Measurements from ENCODE around the gene KRTAP10-3. TPM values are rescaled to one million over a fixed set of nuclear protein-coding genes. Genes with fewer than 3 reads are reported as not detected.
"Not testable (repeated sequence)": the region's sequence is repeated elsewhere in the genome, so short reads cannot be mapped to it uniquely, and the experiment has no call there.

The KRTAP10-3 gene
- polyA plus RNA-seq, 1 donor, result not detected

DNA sequence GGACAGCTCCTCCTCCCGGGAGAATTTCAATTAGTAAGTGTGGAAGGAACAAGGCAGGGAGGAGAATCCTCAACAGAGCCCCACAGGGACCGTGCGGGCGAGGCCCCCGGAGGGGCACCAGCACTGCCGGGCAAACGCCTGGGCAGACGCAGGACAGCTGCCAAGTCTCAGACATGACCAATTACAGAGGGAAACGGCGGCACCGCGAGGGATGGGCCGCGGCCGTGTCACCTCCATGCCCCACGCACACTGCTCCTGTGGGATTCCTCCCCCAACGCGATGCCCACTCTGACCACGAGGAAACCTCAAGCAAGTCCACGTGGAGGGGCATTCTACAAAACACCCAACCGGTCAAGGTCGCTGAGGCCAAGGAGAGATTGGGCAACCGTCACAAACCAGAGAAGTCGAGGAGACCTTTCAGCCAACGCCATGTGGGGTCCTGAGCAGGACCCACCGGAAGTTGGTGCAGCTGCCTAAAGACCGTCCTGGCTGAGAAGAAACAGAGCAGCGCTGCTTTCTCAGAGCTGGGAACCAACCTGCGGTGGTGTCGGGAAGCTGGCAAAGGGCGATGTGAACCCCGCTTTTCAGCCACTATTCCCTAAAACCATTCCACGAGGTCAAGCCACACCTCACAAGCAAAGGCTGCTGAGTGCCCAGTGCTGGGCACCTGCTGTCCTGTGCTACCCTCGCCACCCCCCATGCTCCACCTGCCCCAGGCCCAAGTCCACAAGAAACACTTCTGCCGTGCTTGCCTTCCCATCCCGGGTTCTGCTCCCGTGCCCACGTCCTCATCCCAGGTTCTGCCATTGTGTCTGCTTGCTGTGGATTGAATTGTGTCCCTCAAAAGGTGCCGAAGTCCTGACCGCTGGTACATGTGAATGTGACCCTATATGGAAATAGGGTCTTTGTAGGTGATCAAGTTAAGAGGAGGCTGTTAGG lies 13.5 kb upstream of the KRTAP10-3 start:
- DNase-seq (ENCODE audit: low read depth), result no peak

DNA sequence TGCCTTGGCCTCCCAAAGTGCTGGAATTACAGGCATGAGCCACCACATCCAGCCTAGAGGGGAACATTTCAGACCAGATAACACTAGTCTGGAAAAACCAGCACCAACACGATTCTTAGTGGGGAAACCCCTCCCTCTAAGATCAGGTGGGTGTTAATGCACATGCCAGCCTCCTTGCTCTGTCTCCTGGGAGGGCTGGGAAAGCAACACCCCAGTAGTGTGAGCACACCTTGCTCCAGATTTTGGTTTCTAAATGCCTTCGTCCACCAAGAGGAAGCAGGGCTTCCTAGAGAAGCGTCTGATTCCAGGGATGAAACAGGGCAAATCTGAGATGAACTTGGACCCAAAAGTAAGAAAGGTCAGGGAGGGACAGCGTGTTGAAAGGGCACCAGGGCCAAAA lies 12.7 kb upstream of the KRTAP10-3 start:
- DNase-seq (ENCODE audit: low read depth), result no peak

DNA sequence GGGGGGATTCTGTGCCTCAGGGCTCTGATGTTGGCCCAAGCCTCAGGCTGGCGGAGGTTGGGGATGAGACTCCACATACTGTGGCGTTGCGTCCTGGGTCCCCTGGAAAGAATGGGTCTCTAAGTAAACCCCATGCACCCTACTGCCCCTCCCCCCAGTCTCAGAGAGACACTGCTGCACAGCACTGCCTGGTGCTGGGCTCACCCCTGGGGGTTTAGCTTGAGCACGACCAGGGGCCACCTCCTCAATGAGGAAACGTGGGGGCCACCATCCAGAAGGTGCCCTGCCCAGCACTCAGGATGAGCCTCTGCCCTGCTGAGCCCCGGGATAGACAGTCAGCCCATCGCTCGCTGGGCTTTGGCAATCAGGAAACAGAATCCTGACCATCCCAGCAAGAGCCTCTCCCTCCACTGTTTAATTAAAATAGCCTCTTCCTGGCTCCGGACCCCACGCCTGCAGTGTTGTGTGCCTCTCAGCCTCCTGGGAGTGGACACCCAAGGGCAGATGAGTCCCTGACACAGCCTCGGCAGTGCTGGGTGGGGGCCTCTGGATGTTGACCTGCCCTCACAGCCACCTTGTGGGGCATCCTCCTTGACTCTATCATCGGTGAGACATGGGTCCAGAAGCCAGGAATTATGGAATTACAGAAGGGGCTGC lies 11.4 kb upstream of the KRTAP10-3 start:
- DNase-seq (ENCODE audit: low read depth), result no peak

DNA sequence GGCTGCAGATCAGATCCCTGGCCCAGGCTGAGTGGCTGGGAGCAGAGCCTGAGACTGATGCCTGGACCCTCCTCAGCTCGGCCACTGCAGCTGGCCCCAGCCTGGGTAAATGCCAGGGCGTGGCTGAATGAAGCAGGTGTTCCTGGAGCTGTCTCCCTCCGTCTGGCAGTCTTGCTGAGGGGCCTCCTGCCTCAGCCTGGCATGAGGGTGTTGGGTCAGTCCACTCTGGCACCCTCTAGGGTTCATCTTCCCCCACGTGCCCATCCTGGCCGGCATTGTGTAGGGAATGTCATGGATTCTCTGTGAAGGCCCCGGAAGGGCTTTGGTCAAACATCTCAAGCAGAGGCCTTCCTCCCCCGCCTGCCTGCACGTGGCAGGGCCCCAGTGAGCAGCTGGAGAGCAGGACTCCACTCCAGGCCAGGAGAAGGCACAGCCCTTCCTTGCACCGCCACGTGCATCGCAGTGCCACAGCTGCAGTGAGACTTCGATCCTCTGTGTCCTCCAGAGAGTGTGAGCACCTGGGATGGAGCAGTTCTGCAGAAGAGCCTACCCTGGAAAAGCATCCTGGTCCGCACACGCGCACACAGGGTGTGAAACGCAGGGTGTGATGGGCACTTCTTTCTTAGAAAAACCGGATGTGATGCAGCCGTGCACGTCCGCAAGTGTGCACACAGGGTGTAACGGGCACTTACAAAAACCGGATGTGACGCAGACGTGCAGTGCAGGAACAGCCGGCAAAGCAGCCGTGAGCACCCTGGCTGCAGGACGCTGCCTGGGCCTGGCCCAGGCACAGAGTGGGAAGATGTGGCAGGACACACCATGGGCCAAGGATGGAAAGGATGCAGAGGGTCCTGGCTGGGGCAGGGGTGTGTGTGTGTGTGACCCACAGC lies 10.3 kb upstream of the KRTAP10-3 start:
- DNase-seq (ENCODE audit: low read depth), result no peak

DNA sequence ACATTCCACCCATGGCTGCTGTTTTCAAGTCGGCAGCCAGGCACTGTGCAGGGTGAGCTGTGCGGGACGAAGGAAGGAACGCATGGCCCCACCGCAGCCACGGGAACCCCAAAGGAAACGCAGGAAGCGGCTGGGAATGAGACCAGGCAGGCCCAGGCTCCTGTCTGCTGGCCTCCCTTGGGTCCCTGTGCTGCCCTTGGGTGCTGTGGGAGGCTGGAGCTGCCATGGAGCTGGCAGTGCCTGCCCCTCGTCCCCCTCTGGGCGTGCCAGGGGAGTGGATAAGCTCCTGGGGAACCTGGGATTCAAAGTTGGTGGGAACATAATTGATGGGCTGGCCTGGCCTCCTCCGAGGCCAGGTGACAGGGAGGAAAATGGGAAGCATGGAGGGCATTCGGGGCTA lies 9.7 kb upstream of the KRTAP10-3 start:
- no peak for DNase-seq (ENCODE audit: low read depth)

DNA sequence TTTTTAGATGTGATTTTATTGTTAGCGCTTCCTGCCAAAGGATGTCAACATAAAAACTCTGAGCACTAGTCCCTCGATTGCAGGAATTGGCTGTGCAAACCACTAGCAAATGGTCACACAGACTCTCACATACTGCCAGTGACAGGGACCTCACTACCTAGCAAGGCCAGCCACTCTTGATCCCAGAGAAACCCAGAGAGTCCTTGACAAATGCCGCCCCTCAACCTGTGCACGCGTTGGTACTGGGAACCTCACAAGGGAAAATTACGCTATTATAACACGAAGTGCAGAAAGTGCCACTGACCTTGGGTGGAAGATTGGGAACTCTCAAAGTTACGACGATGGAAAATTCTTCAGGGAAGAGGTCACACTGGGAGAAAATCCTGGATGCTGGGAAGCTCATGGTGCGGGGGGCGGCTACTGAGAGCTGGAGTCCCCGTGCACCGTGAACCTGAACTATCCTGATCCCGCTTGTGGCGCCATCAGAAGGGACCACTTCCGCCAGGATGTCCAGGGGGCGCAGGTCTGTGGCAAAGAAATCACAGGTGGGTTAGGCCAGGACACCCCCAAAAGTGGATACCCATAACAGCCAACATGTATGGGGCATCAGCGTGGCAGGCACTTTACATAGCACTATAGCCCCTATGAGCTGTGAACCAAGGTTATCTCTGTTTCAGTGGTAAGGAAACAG lies 9.0 kb upstream of the KRTAP10-3 start:
- no peak for DNase-seq (ENCODE audit: low read depth)

DNA sequence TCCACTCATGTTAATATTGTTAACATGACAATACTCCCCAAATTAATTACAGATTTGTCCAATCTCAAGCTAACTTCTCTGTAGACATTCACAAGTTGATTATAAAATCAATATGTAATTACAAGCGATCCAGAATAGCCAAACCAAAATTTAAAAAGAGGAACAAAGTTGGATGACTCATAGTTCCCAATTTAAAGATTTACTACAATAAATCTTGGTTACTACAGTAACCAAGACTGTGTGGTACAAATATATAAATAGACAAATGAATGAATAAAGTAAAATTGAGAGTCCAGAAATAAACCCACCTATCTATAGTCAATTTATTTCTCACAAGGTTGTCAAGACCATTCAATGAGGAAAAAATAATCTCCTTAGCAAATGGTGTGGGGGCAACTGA lies 7.8 kb upstream of the KRTAP10-3 start:
- DNase-seq (ENCODE audit: low read depth), result no peak

DNA sequence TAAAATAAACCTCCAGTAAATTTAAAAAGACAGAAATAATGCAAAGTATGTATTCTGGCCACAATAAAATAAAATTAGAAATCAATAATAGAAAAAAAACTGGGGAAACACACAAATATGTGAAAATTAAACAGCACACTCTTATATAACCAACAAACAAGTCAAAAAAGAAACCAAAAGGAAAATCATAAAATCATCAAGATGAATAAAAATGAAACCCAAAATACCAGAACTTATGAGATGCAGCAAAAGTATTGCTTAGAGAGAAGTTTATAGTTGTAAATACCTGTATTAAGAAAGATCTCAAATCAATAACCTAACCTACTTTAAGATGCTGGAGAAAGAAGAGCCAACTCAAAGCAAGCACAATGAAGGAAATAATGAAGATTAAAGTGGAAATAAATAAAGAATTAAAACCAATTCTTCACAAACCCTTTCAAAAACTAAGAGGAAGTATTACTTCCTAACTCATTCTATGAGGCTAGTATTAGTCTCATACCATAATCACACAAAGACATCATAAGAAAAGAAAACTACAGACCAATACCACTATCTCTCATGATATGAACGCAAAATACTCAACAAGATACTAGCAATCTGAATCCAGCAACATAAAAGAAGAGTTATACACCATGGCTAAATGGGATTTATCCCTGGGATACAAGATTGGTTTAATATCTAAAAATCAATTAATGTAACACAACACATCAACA lies 6.4 kb upstream of the KRTAP10-3 start:
- no peak for DNase-seq (ENCODE audit: low read depth)

DNA sequence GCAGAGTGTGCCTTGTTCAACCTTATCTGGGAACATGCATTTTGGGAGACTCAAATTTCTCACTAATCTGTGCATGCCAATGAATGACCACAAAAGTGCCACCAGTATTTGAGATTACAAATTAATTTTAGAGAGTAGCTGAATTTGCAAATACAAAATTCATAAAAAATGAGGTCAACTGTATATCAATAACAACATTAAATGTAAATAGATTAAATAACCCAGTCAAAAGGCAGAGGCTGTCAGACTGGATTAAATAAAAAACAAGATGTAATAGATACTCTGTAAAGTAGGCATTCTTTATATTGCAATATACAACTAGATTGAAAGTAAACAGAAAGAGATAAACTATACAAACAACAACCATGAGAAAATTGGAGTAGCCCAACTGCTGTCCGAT lies 5.5 kb upstream of the KRTAP10-3 start:
- no peak for DNase-seq (ENCODE audit: low read depth)

DNA sequence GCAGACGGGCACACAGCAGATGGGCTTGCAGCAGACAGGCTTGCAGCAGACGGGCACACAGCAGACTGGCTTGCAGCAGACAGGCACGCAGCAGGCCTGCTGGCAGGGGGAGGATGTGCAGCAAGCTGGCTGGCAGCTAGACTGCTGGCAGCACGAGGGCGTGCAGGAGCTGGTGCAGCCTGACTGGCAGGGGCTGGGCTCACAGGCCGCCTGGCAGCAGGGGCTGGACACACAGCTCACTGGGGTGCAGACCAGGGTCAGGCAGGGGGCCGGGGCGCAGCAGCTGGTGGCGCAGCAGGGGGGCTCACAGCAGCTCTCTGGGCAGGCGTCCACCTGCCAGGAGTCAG lies 293 bp downstream of the KRTAP10-3 start:
- DNase-seq (ENCODE audit: low read depth), result not testable (repeated sequence)

DNA sequence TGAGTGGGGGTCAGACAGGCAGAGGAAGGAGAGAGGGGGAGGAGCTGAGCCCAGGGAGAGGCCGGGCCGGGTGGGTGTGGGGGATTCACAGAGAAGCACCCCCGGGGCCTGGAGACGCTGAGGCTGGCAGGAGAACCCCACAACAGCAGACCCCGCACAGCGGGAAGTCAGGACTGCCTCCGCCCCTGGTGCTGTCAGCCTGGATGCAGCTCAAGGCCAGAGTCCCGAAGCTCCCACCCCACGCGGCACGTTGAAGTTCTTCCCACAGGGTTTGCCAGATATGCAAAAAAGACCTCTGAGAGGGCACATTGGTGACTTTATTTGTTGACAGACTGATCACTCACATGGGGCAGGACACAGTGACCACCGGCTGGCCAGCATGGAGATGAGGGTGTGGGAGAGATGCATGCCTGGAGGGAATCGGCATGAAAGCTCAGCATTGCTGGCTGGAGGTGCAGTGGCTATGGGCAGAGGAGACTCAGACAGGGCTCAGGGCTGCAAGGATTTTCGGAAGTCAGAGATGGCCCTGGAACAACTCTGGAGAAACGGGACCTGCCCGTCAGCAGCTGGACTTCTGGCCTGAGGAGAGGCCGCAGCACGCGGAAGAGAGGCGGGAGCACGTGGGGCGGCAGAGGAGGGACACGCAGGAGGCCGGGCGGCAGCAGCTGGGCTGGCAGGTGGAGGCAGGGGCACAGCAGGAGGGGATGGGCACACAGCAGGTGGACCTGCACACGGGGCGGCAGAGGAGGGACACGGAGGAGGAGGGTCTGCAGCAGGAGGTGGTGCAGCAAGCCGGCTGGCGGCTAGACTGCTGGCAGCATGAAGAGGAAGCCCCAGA lies 885 bp downstream of the KRTAP10-3 start:
- no peak for DNase-seq (ENCODE audit: low read depth)

DNA sequence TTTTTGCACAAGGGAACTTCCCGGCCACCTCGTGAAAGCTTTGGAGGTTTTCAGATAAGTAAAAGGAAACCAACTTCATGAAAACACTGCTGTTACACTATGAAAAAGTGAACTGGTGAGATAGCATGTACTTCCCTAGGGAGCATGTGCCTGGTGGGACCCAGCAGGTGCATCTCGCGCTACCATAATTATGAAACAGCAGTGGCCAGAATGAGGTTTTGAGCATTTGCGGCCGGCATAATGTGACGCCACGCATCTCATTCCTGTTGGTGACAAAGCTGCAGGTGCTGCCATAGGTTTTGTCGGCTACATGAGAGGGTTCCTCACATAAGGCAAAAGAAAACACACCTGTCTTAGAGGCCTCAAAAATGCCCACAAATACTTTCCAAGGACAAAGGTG lies 1.7 kb downstream of the KRTAP10-3 start:
- no peak for DNase-seq (ENCODE audit: low read depth)

DNA sequence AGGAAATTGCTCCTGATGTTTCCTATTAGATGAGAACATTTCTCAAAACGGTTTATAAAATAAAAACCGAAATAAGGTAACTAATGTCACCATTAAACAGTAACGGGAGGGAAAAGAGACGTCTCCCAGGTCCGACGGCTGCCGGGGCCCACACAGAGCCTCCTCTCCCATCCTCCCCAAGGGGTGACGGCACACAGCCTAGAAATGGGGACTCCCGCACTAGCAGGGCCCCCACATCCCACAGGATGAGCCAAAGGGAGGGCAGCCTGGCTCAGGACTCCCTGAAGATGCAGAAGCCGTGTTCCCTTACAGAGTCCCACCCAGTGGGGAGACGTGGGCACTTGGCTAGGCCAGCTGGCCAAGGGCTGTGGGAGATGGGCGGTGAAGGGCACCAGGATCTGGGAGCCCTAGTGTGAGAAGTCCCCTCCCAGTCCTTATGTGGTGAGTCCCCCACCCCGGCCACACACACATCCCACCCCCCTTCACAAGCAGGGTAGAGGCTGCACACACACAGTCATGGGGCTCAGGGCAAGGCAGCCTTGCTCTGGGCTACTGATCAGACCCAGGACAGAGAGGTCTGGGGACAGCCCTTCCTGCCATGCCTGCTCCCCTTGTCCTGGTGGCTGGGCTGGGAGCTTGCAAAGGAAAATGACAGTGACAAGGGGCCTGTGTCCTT lies 3.3 kb downstream of the KRTAP10-3 start:
- no peak for DNase-seq (ENCODE audit: low read depth)

DNA sequence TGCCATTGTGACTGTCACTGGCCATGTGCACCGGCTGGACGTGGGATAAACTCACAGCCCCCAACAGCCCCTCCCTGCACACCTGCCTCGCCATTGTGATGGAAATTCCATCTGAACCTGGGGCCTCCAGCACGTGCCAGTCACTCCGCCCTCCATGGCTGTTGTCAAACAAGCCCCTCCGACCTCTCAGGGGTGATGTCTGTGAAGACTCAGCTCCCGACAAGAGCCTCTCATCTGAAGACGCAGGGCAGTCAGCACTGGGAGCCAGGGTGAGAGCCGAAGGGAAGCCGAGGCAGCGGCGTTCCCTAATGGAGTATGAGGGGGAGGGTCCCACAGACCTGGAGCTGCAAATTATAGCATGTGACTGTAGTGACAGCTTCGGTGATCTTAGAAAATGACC lies 5.9 kb downstream of the KRTAP10-3 start:
- no peak for DNase-seq (ENCODE audit: low read depth)

DNA sequence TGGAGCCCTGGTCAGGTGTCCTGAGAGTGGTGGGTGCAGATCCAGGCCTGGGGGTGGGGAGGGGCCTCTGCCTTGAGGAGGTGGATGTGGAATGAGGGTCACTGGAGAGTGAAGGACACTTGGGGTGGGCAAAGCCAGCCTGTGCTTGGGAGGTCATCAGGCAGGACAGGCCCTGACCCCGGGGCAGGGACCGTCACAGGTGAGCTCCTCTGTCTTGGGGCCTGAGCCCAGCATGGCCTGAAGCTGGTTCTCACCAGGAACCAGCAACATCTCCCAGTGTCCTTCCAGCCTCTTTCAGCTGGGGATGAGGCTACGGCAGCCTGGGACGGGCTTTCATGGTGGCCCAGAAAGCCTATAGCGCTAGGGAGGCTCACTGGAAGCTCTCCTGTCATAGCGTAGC lies 6.5 kb downstream of the KRTAP10-3 start:
- no peak for DNase-seq (ENCODE audit: low read depth)

DNA sequence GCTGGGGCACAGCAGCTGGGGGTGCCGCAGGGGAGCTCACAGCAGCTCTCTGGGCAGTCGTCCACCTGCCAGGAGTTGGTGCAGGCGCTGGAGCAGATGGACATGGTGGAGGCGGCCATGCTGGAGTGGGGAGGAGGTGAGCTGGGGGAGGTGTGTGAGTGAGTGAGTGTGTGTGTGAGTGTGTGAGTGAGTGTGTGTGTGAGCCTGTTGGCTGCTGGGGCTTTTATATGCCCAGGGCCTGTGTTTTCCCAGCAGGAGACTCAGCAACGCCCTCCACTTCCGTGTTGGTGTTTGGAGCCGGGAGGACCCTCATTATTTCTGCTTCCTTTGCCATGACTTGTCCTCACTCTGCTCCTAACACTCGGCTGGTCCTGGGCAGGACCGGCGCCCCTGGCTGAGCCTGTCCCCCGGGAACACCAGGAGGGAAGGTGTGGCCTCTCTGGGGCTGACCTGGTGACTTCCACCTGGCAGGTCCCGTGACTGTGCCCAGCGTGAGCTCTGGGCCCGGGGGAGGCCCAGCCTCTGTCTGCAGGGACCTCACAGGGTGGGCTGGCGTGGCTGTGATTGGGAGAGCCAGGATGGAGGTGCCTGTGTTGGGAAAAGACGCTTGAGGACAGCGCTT lies 7.1 kb downstream of the KRTAP10-3 start, which contains the start of gene KRTAP10-2:
KRTAP10-2 (minus strand) TSS at position 166 of the 622 bp plus-strand sequence; CDS start at position 119, 47 bp downstream.
- DNase-seq (ENCODE audit: low read depth), result no peak

DNA sequence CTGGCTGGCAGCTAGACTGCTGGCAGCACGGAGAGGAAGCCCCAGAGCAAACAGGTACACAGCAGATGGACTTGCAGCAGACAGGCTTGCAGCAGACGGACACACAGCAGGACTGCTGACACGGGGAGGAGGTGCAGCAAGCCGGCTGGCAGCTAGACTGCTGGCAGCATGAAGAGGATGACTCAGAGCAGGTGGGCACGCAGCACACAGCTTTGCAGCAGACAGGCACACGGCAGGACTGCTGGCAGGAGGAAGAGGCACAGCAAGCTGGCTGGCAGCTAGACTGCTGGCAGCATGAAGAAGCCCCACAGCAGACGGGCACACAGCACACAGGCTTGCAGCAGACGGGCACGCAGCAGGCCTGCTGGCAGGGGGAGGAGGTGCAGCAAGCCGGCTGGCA lies 7.8 kb downstream of the KRTAP10-3 start:
- no peak for DNase-seq (ENCODE audit: low read depth)

DNA sequence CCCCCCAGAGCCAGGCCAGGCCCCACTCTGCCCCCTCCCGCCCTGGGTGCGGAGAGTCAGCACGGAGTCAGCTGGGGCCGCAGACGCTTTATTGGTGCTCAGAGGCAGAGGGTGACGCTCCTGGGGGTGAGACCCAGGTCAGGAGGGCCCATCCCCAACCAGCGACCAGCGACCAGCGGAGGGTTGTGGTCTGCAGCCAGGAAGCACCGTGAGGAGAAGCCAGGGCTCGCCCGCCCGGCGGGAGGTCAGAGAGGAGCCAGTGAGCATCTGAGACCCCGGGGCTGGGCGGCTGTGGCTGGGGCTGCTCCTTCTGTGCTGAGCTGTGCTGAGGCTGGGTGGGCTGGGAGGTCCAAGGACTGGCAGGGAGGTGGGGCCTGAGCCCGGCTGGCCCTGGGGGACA lies 8.3 kb downstream of the KRTAP10-3 start:
- not testable (repeated sequence) for DNase-seq (ENCODE audit: low read depth)
